H1 (cell line): ENCODE data around the gene ASCC1. TPM values are rescaled to one million over a fixed set of nuclear protein-coding genes. Genes with fewer than 3 reads are reported as not detected.

Experiments
- polyA plus RNA-seq, 7 experiments: library from polyadenylated mRNA; depleted of rRNA in 3 of 7; stranded (reverse) in 5 of 7; unstranded in 2 of 7; fragments of >200 nt in 5 of 7; fragments of 200-250 nt in 2 of 7; gene quantifications; 1 replicate in 5 of 7; 2 replicates in 1 of 7; 4 replicates in 1 of 7; pipeline versions ENCODE4 v1.2.1 to v1.2.3, GENCODE V29; 2011 to 2013; ENCODE audit warnings: missing spikeins in 2 of 7, mixed read lengths in 2 of 7
- total RNA-seq: library from RNA; stranded (reverse); fragmentation: NEBNext Ultra II Directional; extraction: Animal tissue kit (Norgen Biotek cat#: 25700); gene quantifications from 2 replicates; pipeline ENCODE4 v1.2.1, GENCODE V29; 2021
- TF ChIP-seq, protein P1 (sequence below): IDR thresholded peaks from 2 replicates; pipeline ENCODE4 v1.6.1; 2011; ENCODE audit warnings: low read depth, mild to moderate bottlenecking, low read length; ENCODE audit not compliant: insufficient read depth

Gene ASCC1
- total and polyA plus RNA-seq, 2 of the 8 experiments (the other 6 are each of a cell fraction or from before 2014, with no cell fraction given), result 25.6 to 35.8 TPM

- TF ChIP-seq, protein P1, sequence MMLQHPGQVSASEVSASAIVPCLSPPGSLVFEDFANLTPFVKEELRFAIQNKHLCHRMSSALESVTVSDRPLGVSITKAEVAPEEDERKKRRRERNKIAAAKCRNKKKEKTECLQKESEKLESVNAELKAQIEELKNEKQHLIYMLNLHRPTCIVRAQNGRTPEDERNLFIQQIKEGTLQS, result no peak
Observed at GRCh38 chr10:72171175-72171630, 44.9 kb downstream of the ASCC1 start (continued).
